ENCODE data around the gene KCNK13.

Gene KCNK13

DNA sequence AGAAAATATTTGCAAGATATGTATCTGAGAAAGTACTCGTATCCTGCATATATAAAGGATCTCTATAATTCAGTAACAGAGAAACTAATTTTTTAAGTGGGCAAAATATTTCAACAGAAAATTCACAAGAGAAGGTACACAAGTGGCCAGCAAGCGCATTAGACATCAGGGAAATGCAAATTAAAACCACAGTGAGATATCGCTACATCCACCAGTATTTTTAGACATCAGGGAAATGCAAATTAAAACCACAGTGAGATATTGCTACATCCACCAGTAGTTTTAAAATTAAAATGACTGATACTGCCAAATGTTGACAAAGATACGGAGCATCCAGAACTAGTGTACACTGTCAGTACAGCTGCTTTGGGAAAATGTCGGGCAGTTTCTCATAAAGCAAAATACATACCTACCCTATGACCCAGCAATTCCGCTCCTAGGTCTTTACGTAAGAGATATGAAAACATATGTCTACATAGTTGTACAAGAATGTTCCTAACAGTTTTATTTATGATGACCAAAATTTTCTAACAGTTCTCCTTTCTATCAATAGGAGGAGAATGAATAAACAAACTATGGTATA, 2.8 kb upstream of the KCNK13 start:
- no peaks in the 10 kb centered on the region for H3K36me3 ChIP-seq (ENCODE audit: control insufficient read depth, insufficient read depth, low read length)
- no peaks in the 10 kb centered on the region for H3K27me3 ChIP-seq (ENCODE audit: control insufficient read depth, insufficient read depth, low read length)
- H3K4me2 ChIP-seq (ENCODE audit: low read length), result no peak overlapping the region
- H3K4me3 ChIP-seq (ENCODE audit: low read depth, low read length), result no peak overlapping the region
- H3K9me3 ChIP-seq (ENCODE audit: control insufficient read depth, low read length), result no peaks in the 10 kb centered on the region
- no peak overlapping the region for H2AFZ ChIP-seq
- no peak overlapping the region for H3K9ac ChIP-seq
- H3K4me1 ChIP-seq, result no peaks in the 10 kb centered on the region
- H3K79me2 ChIP-seq, result no peaks in the 10 kb centered on the region
- no peak overlapping the region for H3K27ac ChIP-seq
- TF ChIP-seq, protein P1, sequence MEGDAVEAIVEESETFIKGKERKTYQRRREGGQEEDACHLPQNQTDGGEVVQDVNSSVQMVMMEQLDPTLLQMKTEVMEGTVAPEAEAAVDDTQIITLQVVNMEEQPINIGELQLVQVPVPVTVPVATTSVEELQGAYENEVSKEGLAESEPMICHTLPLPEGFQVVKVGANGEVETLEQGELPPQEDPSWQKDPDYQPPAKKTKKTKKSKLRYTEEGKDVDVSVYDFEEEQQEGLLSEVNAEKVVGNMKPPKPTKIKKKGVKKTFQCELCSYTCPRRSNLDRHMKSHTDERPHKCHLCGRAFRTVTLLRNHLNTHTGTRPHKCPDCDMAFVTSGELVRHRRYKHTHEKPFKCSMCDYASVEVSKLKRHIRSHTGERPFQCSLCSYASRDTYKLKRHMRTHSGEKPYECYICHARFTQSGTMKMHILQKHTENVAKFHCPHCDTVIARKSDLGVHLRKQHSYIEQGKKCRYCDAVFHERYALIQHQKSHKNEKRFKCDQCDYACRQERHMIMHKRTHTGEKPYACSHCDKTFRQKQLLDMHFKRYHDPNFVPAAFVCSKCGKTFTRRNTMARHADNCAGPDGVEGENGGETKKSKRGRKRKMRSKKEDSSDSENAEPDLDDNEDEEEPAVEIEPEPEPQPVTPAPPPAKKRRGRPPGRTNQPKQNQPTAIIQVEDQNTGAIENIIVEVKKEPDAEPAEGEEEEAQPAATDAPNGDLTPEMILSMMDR (IDR thresholded peaks at IDR 0.05), result no peak

DNA sequence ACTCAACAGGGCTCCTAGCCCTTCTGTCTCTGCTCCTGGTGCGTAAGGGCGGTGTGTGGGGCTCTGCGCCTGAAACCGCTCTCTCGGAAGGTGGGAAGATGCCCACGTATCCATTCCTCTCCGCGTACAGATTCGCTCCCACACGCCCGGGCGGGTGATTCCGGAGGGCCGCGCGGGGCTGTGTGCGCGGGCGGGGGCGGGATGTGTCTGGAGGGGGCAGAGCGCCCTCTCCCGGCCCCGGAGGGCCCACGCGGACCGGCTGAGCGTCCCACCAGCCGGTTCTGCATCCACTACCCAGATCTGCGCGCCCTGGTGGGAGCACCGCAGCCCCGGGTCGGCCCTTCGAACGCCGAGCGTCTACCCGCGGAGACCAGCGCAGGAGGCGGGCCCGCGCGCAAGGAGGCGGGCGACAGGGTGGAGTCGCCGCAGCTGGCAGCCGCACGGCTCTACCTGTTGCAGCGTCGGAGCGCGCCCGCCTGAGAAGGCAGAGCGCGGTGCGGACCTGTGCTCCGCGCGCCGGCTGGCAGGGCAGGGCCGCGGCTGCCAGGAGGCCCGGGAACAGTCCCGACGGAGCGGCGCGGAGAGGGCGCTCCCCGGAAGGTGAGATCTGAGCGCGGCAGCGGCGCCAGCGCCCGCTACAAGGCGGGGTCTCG, 1.4 kb upstream of the KCNK13 start:
- no peaks in the 10 kb centered on the region for H3K9me3 ChIP-seq (ENCODE audit: control insufficient read depth, low read length)
- H3K27me3 ChIP-seq (ENCODE audit: control insufficient read depth, insufficient read depth, low read length), result no peaks in the 10 kb centered on the region
- no peaks in the 10 kb centered on the region for H3K79me2 ChIP-seq
- H2AFZ ChIP-seq, result peak overlapping the region; percentile 81
- no peaks in the 10 kb centered on the region for H3K4me1 ChIP-seq
- no peak overlapping the region for H3K27ac ChIP-seq
- H3K4me2 ChIP-seq (ENCODE audit: low read length), result peak overlapping the region; percentile 72
- H3K9ac ChIP-seq, result no peak overlapping the region
- TF ChIP-seq, protein P1 (IDR thresholded peaks at IDR 0.05), result peak; percentile 51
- H3K36me3 ChIP-seq (ENCODE audit: control insufficient read depth, insufficient read depth, low read length), result no peaks in the 10 kb centered on the region
- peak overlapping the region; percentile 48 for H3K4me3 ChIP-seq (ENCODE audit: low read depth, low read length)

DNA sequence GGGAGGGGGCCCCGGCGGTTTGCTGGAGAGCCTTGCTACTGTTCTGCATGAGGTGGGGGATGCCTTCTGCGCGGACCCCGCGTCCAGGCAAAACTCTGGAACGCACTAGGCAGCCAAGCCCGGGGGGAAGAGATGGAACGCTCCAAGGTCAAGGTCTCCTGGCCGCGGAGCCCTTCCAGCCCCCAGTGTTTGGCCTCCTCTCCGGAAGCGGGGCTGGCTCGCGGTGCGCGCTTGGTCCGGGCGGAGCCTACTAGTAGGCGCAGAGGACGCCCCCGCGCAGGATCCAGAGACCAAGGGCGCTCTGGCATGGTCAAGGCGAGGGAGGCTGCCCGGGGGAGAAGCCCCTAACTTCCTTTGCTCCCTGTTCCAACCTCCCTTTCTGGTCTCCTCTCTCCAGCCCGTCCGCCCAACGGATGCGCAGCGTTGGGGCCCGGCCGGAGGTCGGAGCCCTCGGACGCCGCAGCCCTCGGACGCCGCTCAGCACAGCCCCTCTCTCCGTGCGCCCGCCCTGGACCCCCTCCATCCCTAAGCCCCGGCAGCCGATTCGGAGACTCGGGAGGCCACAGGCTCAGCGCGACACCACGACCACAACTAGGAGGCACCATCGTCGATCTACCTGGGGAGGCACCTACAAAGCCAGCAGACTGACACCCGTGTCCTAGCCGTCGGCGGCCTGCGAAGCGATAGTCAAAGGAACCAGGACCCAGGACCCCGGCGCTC, 669 bp upstream of the KCNK13 start:
- Histone ChIP-seq H3K4me1 (no peaks in the 10 kb centered on the region), H3K4me2 (ENCODE audit: low read length) (peak overlapping the region; percentile 72), H3K36me3 (ENCODE audit: control insufficient read depth, insufficient read depth, low read length) (no peaks in the 10 kb centered on the region), H2AFZ (peak overlapping the region; percentile 81), H3K9ac (no peak overlapping the region), H3K4me3 (ENCODE audit: low read depth, low read length) (peak overlapping the region; percentile 48), H3K27ac (no peak overlapping the region), H3K79me2 (no peaks in the 10 kb centered on the region), H3K9me3 (ENCODE audit: control insufficient read depth, low read length) (no peaks in the 10 kb centered on the region), H3K27me3 (ENCODE audit: control insufficient read depth, insufficient read depth, low read length) (no peaks in the 10 kb centered on the region)
- TF ChIP-seq, protein P1 (IDR thresholded peaks at IDR 0.05), result no peak

DNA sequence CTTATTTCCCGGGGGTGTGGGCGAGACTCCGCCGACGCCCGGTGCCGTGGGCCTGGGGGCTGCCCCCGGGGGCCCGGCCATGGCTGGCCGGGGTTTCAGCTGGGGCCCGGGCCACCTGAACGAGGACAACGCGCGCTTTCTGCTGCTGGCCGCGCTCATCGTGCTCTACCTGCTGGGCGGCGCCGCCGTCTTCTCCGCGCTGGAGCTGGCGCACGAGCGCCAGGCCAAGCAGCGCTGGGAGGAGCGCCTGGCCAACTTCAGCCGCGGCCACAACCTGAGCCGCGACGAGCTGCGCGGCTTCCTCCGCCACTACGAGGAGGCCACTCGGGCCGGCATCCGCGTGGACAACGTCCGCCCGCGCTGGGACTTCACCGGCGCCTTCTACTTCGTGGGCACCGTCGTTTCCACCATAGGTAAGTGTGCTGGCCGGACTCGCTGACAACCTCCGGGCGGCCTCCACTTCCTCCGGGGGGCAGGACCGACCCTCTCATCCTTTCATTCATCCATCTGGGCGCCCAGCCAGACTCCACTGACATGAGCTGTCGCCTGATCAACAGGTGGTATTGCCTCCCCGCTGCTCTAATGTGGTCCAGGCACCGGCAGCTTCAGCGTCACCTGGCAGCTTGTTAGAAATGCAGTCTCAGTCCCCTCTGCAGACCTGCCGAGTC, 467 bp downstream of the KCNK13 start:
- Histone ChIP-seq H3K79me2 (no peaks in the 10 kb centered on the region), H3K27me3 (ENCODE audit: control insufficient read depth, insufficient read depth, low read length) (no peaks in the 10 kb centered on the region), H3K9ac (no peak overlapping the region)

More for the DNA sequence above, 467 bp downstream of the KCNK13 start:
- H3K27ac ChIP-seq, result no peak overlapping the region
- peak overlapping the region; percentile 74 for H3K4me2 ChIP-seq (ENCODE audit: low read length)
- TF ChIP-seq, protein P1 (IDR thresholded peaks at IDR 0.05), result no peak
- peak overlapping the region; percentile 23 for H3K4me3 ChIP-seq (ENCODE audit: low read depth, low read length)
- peak overlapping the region; percentile 71 for H2AFZ ChIP-seq
- no peaks in the 10 kb centered on the region for H3K4me1 ChIP-seq
- no peaks in the 10 kb centered on the region for H3K36me3 ChIP-seq (ENCODE audit: control insufficient read depth, insufficient read depth, low read length)
- no peaks in the 10 kb centered on the region for H3K9me3 ChIP-seq (ENCODE audit: control insufficient read depth, low read length)

All from parathyroid adenoma (tissue), 2 donors.